Measurements from ENCODE around the gene MED25.
A peak's percentile ranks its signal among the peaks of the same experiment; 100 is the strongest.

MED25 gene

DNA sequence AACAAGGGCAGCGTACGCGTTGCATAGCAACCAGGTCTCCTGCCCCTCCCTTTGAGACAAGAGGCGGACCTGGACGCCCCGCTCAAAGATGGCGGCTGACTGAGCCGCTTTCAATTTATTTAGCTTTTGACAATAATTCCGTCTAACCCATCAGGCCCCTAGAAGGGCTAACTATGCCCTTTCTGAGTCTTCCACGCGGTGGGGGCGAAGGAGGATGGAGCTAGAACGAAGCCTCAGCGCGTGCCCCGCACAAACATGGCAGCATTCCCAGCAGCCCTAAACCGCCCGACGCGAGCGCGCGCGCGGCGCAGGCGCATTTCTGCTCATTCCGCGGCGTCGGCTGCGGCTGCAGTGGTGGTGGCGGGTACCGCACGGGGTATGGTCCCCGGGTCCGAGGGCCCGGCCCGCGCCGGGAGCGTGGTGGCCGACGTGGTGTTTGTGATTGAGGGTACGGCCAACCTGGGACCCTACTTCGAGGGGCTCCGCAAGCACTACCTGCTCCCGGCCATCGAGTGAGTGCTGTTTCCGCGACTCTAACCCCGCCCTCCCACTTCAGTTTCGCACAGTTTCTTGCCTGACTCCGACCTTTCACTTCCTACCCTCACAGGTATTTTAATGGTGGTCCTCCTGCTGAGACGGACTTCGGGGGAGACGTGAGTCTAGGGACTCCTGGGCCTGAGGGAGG, at the start of gene MED25:
Gene MED25, plus strand, starts transcription at position 326 of the 685 bp plus-strand sequence. Its CDS starts 53 bp downstream, at position 379.
- peak; percentile 71 to 80 (median 74) for DNase-seq

DNA sequence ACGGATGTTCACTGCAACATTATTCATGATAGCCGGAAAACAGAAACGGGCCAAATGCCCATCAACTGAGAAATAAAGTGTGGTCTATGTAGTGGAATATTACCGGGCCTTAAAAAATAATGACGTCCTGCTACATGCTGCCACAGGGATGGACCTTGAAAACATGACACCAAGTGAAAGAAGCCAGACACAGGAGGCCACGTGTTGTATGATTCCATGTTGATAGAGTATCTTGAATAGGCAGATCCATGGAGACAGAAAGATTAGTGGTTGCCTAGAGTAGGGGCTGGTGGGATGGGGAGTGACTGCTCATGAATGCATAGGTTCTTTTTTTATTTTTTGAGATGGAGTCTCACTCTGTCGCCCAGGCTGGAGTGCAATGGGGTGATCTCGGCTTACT, 47.6 kb upstream of the MED25 start:
- DNase-seq = no peak

DNA sequence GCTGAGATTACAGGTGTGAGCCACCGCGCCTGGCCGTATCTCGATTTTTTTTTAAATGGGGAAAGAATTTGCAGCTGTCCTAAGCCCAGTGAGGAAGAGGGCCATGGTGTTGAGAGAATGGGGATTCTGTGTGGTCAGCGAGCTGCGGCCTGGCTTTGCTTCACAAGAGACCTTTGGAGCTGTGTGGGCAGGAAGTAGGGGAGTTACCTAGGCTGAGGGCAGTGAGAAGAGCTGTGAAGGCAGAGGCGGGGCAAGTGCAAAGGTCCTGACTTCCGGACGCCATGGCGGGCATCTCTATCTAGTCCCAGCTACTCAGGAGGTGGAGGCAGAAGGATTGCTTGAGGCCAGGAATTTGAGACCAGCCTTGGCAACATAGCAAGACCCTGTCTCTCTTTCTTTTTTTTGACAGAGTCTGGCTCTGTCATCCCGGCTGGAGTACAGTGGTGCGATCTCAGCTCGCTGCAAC, 46.4 kb upstream of the MED25 start:
- no peak for DNase-seq

DNA sequence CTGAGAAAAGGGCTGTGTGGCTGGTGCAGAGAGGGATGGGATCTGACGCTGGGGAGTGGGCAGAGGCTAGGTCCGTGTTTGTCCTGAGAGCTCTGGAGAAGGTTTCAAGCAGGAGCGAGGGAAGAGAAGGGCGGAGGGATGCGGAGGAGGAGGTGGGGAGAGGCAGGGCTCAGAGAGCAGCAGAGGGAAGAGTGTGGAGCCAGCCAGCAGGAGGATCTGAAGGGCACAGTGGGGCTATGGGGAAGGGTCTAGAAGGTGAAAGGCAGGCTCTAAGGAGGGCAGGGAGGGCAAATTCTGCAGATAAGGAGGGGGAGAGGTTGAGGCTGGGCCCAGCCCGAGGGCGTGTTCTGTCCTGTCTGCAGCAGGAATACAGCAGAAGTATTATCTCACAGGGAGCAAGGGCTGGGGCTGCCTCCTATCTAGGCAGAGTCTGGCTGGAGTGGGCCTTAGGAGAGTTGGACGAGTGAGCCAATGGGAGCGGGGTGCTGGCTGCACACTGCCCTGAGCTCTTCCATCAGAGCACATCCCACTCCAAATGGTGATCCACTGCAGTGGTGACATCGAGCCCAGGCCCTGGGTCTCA, 45.1 kb upstream of the MED25 start:
- DNase-seq = no peak

DNA sequence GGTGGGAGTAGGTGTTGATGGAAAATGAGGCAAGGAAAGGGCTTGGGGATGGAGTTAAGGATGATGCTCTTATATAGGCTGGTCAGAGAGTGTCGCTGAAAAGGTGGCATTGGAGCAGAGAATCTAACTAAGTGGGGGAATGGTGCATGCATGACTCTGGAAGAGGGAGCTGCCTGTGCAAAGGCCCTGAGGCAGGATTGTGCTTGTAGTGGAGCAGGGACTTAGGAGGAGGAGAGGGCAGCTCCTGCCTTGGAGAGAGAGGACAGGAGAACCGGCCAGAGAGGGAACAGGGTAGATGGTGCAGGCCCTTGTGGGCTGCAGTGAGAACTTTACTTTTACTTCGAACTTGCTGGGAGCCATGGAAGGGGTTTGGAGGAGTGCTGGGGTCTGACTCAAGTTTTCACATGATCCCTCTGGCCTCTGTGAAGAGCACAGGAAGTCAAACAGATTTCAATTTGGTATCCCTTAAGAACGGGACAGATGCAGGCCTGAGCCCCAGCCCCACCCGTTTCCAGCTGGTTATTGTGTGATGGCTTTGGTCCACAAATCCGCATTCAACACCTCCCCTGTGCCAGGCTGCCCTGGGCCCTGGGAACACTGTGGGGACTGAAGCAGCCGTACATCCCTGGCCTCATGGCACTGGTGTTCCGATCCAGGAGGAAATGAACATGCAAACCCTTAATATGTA, 44.3 kb upstream of the MED25 start:
- DNase-seq = no peak

DNA sequence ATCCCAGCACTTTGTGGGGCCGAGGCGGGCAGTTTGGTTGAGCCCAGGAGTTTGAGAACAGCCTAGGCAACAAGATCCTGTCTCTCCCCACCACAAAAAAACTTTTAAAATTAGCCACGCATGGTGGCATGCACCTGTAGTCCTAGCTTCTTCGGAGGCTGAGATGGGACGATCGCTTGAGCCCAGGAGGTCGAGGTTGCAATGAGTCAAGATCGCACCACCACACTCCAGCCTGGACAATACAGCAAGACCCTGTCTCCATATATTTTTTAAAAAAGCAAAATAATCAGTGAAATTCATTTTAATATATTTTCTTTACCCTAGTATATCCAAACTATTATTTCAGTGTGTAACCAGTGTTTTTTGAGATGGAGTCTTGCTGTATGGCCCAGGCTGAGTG, 43.1 kb upstream of the MED25 start:
- no peak for DNase-seq

DNA sequence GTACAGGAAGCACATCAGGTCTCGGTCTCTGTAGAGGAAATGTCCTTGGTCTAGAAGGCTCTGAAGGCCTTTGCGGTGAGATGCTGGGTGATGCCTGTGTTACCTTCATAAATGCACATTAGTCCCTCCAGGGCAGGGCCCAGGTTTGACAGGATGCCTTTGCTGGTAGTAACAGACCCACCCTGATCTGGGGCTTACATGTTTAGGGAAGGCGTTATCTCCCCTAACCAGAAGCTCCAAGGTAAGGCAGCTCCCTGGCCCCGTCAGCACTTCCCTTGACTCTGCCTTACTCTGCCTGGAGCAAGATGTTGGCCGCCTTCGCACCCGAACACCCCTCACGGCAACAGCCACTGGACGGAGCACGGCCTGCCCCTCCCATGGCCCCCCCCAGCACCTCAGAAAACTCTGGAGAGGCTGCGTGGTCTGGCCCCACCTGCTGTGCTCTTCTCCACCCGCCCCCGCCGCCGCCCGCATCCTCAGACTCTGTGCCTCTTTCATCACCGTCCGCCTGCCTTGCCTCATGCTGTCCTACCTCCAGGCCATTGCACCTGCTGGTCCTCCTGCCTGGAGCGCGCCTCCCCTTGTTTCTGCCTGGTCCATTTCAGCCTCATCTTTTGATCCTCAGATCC, 42.2 kb upstream of the MED25 start:
- no peak for DNase-seq

DNA sequence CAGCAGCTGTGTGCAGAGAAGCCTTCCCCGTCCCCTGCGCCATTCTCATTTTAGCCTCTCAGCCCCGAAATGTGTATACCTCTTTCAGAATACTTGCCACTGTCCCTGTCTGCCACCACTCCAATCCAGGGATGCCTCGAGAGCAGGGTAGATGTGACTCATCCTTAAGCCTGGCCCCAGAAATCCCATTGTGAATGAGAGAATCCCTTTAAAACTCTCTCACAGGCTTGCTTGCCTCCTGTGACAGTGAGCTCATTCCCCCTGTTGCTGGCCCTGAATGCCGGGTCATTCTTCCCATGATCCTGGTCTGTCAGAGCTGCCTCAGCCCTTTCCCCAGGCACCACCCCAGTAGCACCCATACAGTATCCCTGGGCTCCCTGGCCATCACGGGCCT, 41.7 kb upstream of the MED25 start:
- DNase-seq = no peak

DNA sequence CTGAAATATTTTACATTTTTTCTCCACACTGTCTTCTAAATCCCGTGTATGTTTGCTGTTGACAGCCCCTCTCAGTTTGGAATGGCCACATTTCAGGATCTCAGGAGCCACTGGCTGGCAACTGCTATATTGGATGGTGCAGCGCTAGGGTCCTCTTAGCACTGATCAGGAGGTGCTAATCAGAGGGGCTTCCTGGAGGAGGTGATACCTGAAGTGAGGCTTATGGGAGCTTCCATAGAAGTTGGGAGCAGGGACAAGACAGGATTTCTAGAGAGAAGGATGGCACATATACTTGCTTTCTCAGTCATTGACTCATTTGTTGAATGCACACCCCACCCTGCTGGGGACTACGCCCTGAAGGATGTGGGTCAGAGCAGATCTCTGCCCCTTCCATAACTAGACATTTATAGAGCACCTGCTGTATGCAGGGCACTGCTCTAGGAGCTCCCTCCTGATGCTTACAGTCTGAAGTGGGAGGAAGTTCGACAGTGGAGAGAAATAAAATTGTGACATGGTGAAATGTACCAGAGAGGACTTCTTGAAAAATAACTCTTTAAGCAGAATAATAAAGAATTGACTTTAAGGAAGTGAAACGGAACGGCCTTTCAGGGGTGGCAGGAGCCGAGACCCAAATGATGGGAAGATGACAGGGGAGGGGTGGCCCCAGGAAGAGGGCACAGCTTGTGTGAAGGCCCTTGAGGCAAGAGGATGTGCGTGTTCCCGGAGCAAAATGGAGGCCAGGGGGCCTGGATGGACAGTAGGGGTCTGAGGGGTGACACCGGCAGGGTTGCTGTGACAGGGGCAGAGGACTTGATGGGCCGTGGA, 38.1 kb upstream of the MED25 start:
- DNase-seq = no peak

DNA sequence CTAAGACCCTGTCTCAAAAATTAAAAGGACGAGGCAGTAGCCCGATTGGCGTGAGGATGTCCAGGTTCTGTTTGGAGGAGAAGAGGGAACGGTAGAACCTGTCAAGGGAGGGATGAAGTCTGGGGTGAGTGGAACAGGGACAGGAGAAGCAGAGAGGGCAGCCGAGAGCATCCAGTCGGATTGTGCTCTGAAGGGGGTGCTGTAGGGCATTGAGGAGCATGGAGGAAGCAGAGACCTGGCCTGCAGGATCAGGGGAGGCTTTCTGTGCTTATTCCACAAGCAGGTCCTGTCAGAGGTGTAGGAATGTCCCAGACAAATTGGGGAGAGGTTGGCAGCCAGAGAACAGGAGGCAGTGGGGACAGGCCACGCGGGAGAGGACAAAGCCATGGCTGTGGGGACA, 37.2 kb upstream of the MED25 start:
- DNase-seq = no peak

DNA sequence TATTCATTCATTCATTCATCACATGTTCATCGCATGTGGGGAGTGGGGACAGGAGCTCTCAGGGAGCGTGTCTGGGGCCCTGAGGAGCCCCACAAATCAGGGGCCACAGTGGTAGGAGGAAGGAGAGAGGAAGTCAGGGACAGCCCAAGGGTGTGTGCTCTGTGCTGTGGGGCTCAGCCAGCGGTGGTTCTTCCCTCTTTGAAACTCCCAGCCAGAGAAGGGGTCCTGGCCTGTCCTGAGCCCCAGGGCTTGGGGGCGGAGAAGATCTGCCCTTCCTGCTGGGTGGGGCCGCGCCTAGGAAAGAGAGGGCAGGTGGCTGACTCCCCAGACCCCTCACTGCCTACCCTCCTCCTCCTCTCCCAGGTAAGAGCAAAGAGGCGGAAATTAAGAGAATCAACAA, 36.7 kb upstream of the MED25 start:
- DNase-seq = no peak

DNA sequence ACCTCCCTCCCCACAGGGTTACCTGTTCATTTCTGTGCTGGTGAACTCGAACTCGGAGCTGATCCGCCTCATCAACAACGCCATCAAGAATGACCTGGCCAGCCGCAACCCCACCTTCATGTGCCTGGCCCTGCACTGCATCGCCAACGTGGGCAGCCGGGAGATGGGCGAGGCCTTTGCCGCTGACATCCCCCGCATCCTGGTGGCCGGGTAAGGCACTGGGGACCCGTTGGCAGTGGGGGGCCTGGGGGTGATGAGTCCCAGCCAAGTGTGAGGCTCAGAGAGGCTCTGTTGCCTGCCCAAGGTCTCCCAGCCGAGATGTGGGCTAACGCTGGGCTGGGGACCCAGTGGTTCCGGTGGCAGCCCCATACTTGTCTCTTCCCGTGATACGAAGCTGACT, 35.6 kb upstream of the MED25 start:
- DNase-seq = no peak

DNA sequence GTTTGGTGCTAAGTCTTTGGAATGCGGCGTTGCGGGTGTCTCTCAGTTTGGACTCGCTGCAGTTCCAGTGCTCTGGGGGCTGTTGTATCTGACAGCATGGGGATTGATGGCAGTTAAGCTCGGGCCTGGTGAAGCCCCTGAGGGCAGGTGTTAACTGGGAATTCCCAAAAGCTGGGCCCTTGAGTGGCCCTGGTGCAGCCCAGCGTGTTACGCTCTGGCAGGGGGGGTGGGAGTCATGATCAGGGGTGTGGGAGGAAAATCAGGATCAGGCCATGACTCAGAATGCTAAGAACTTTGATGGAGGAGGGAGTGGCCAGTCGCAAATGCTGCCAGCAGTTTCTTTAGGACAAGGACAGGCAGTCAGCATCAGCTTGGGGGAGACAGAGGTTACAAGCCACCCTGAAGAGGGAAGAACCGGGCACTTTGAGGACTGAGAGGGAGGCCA, 31.7 kb upstream of the MED25 start:
- no peak for DNase-seq

DNA sequence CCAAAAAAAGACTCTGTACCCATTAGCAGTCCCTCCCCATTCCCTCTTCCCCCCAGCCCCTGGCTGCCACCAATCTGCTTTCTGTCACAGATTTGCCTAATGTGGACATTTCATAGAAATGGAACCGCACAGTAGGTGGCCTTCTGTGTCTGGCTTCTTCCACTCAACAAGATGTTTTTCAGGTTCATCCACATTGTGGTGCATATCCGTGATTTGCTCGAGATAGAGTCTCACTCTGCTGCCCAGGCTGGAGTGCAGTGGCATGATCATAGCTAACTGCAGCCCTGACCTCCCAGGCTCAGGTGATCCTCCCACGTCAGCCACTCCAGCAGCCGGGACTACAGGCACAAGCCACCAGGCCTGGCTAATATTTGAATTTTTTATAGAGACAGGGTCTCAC, 30.3 kb upstream of the MED25 start:
- DNase-seq = no peak

DNA sequence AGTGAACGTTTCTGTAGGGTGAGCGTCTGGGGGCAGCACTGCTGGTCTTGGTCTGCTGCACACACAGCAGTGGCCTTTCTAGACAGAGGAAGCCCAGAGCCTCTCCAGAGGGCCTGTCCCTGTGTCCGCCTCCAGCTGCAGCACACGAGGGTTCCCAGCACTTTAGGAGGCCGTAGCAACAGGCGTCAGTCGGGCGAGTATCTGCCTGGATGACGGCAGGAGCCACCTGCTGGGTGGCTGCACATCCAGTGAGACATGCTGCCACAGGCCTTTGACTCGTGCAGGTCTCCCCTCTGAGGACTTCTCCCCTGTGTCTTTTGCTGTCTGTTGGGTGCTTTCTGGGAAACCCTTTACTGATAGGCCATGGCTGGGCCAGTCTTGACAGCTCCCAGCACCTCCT, 29.2 kb upstream of the MED25 start:
- DNase-seq = no peak

DNA sequence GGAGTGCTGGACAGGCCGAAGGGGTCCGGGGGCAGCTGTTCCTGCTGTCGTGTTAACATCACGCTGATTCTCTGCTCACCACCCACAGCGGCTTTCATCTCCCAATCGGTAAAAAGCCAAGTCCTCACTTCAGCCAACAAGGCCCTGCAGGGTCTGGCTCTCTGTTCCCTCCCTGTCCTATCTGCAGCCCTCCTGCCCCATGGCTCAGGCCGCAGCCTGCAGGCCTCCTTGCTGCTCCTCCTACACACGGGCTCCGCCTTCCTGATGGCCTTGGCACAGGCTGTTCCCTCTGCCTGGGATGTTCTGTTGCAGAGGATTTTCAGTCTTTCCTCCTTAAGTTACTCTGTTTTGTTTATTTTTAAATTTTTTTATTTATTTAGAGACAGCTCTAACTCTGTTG, 27.2 kb upstream of the MED25 start:
- no peak for DNase-seq

DNA sequence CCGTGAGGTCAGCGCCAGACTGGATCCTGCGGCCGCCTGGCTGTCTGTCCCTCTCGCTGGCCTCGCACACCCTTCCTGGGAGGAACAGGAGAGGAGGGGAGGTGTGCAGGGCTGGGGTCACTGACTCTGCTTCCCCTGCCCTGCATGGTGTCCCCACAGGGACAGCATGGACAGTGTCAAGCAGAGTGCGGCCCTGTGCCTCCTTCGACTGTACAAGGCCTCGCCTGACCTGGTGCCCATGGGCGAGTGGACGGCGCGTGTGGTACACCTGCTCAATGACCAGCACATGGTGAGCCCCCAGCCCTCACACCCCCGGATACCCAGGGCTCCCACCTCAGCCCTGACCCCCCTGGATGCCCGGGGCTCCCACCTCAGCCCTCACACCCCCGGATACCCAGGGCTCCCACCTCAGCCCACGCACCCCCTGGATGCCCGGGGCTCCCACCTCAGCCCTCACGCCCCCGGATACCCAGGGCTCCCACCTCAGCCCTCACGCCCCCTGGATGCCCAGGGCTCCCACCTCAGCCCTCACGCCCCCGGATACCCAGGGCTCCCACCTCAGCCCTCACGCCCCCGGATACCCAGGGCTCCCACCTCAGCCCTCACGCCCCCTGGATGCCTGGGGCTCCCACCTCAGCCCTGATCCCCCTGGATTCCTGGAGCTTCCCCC, 26.2 kb upstream of the MED25 start:
- DNase-seq = no peak

DNA sequence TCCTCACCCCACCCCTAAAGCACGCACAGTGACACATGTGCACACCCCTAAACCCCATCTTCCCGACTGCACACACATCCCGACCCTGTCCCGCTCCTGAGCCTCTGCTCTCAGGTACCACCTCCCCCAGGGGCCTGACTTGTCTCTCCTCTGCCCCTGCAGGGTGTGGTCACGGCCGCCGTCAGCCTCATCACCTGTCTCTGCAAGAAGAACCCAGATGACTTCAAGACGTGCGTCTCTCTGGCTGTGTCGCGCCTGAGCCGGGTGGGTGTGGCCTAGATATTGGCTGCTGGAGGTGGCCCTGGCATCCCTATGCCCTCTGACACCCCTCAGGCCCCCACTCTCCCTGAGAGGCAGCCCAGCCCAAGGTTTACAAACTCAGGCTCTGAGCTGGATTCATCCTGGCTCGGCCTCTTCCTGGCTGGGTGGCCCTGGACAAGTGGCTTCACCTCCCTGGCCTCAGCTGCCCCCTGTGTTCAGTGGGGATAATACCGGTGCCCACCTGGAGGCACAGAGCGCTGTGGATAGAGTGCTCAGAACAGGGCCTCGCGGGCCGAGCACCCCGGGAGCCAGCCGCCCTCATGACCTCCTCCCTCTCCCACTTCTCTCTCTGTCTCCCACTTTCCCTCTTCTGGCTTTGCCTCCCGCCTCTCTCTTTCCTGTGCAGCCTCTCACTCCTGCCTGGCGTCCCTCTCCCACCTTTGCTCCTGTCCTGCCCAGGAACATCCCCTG, 25.1 kb upstream of the MED25 start:
- DNase-seq = no peak

DNA sequence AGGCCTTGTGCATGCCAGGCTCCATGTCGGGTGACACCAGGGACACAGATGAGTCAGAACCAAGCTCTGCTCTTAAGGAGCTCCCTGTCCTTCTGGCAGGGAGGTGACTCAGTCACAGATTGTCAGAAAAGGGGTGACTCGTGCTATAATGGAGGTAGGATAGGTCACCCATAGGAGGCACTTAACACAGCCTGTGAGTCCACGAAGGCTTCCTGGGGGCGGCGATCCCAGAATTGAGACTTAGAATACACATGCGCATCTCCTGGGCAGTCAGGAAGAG, 24.6 kb upstream of the MED25 start:
- no peak for DNase-seq

DNA sequence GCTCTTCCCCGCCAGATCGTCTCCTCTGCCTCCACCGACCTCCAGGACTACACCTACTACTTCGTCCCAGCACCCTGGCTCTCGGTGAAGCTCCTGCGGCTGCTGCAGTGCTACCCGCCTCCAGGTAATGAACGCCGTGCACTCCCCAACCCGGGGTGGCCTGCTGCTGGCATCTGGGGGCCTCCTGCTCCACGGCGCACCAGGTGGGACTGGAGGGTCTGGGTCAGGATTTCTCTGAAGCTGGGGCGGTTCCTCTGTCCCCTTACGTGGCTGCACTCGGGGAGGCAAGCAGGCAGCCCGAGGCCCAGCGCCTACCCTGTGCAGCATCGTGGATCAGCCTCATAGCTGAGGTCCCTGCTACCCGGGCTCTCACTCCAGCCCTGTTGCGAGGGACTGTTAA, 22.5 kb upstream of the MED25 start:
- DNase-seq = no peak

DNA sequence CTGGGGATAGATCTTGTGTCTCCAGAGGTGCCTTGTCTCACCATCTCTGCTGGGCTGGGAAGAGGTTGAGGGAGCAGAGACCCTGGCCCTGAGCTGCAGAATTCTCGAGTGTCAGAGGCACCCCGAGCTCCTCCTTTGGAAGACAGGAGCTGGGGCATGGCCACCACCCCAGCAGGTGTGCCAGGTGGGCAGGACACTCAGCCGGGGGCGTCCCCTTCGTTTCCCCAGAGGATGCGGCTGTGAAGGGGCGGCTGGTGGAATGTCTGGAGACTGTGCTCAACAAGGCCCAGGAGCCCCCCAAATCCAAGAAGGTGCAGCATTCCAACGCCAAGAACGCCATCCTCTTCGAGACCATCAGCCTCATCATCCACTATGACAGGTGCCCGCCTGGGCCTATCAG, 19.5 kb upstream of the MED25 start:
- no peak for DNase-seq

DNA sequence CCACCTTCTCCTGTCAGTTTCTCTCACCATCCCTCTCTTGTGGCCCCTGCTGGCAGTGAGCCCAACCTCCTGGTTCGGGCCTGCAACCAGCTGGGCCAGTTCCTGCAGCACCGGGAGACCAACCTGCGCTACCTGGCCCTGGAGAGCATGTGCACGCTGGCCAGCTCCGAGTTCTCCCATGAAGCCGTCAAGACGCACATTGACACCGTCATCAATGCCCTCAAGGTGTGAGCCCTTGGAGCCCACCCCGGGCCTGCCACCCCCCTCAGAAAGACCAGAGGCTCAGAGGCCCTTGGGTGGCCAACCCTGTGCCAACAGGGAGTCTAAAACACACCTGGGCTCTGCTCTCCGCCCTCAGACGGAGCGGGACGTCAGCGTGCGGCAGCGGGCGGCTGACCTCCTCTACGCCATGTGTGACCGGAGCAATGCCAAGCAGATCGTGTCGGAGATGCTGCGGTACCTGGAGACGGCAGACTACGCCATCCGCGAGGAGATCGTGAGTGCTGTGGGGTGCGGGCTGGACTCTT, 18.8 kb upstream of the MED25 start:
- DNase-seq = no peak
